Measurements from ENCODE around the gene ANKRD17. TPM values are rescaled to one million over a fixed set of nuclear protein-coding genes. Genes with fewer than 3 reads are reported as not detected.

Gene ANKRD17
- polyA plus RNA-seq, 5 donors: 56.3 to 77.7 (median 72.7) TPM

DNA sequence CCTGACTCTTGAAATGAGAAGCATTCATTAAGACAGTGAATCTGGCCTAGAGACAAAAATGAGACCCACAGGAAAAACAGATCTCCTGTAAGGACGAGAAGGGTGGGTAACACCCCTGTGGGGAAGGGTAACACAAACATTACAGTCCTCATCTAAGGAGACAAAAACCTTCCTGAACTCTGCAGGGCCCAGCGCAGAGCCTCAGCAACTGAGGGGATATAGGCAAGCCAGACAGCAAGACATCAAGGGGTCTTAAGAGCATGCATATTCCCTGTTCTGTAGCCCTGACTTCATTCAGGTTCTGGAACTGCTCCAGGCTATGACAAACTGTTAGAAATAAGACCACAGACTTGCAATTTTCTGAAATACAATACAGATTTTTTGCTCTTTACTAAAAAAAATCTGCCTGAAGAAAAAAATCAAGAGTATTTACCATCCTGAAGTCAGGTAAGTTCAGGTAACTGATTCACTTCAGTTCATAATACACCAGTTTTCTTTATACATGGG is 204.6 kb downstream of the ANKRD17 start:
- DNase-seq: no peak

- DNase-seq: no peak
Measured at GRCh38 chr4:73053076-73053475, 205.5 kb downstream of the ANKRD17 start.

DNA sequence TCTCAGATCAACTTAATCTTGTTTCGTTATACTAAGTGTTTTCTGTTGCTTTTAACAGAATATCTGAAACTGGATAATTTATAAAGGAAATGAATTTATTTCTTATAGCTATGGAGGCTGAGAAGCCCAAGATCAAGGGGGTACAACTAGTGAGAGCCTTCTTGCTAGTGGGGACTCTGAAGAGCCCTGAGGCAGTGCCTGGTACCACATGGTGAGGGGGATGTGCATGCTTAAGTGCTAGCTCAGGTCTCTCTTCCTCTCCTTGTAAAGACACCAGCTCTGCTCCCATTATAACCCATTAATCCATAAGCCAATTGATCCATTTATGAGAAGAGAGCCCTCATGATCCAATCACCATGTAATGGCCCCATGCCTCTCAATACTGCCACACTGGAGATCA is 207.0 kb downstream of the ANKRD17 start:
- DNase-seq: no peak

DNA sequence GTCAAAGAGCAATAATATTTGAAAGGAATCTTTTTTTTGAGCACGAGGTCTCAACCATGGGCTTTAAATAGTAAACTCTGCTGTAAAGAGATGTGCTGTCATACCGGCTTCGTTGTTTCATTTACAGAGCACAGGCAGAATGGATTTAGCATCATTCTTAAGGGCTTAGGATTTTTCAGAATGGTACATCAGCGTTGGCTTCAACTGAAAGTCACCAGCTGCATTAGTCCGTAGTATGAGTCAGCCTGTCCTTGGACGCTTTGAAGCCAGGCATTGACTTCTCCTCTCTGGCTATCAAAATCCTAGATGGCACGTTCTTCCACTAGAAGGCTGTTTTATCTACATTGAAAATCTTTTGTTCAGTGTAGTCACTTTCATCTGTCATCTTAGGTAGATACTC is 212.7 kb downstream of the ANKRD17 start:
- DNase-seq: no peak

- no peak for DNase-seq
Measured at GRCh38 chr4:73037057-73037456, 221.5 kb downstream of the ANKRD17 start.

GRCh38 chr4:73036123-73036522 is 222.5 kb downstream of the ANKRD17 start:
- DNase-seq: no peak

GRCh38 chr4:73034896-73035295 is 223.7 kb downstream of the ANKRD17 start:
- no peak for DNase-seq

GRCh38 chr4:73028621-73029020 is 230.0 kb downstream of the ANKRD17 start:
- DNase-seq: no peak

Other genes with a start within 250 kb of the ANKRD17 start
- gene COX18, start 189.1 kb downstream of the ANKRD17 start, polyA plus RNA-seq (ENCODE audit: insufficient read depth in 1 of 5, insufficient read length in 5 of 5, low replicate concordance in 1 of 5): 10 to 100 TPM; 14.8 to 19.6 (median 16.8) TPM
- gene ALB, start 145.5 kb upstream of the ANKRD17 start, polyA plus RNA-seq (ENCODE audit: insufficient read depth in 1 of 5, insufficient read length in 5 of 5, low replicate concordance in 1 of 5): 100 to 1,000 TPM in 1 of 5 donors, 1 to 10 TPM in 4; 2.7 to 852 (median 6.2) TPM
- gene AFP, start 177.4 kb upstream of the ANKRD17 start, polyA plus RNA-seq (ENCODE audit: insufficient read depth in 1 of 5, insufficient read length in 5 of 5, low replicate concordance in 1 of 5): 100 to 1,000 TPM in 1 of 5 donors, 1 to 10 TPM in 1, under 1 TPM in 2, not detected in 1; 0.24 to 219 (median 1.2) TPM
- gene AFM, start 222.9 kb upstream of the ANKRD17 start, polyA plus RNA-seq (ENCODE audit: insufficient read depth in 1 of 5, insufficient read length in 5 of 5, low replicate concordance in 1 of 5): under 1 TPM in 2 of 5 donors, not detected in 3; 0.15 to 0.29 TPM